GM23248 (cell line): Measurements from ENCODE around the gene SH3BGRL. TPM values are rescaled to one million over a fixed set of nuclear protein-coding genes. Genes with fewer than 3 reads are reported as not detected.
A peak's percentile ranks its signal among the peaks of the same experiment; 100 is the strongest.

ENCODE experiments used
- DNase-seq: peaks from one replicate; pipeline ENCODE4 v3.0.0-alpha.2; 2015
- H2AFZ ChIP-seq: fragments of 200-600 bp; sonication (generic); 2 replicates; pipeline ENCODE4 v1.6.1; 2016; ENCODE audit warnings: antibody characterized with exemption
- H3F3A ChIP-seq: fragments of 200-600 bp; sonication (generic); 2 replicates; pipeline ENCODE4 v1.6.1; 2016; ENCODE audit warnings: mild to moderate bottlenecking, antibody characterized with exemption, mixed run types; ENCODE audit not compliant: insufficient read depth
- H3K27ac ChIP-seq: fragments of 200-600 bp; sonication (generic); 2 replicates; pipeline ENCODE4 v1.5.1; 2016; ENCODE audit warnings: mild to moderate bottlenecking
- H3K27me3 ChIP-seq: fragments of 200-600 bp; sonication (generic); replicated peaks from 2 replicates; pipeline ENCODE4 v1.6.1; 2016; ENCODE audit warnings: mild to moderate bottlenecking; ENCODE audit not compliant: insufficient read depth
- H3K36me3 ChIP-seq: fragments of 200-600 bp; sonication (generic); 2 replicates; pipeline ENCODE4 v1.6.1; 2016; ENCODE audit warnings: low read depth, mild to moderate bottlenecking
- H3K4me1 ChIP-seq: fragments of 200-600 bp; sonication (generic); 2 replicates; pipeline ENCODE4 v1.6.1; 2016; ENCODE audit warnings: mild to moderate bottlenecking; ENCODE audit not compliant: insufficient read depth
- H3K4me2 ChIP-seq: fragments of 200-600 bp; sonication (generic); one replicate; pipeline ENCODE4 v1.6.1; 2016; ENCODE audit warnings: mild to moderate bottlenecking; ENCODE audit not compliant: unreplicated experiment
- H3K4me3 ChIP-seq: fragments of 200-600 bp; sonication (generic); 2 replicates; pipeline ENCODE4 v1.5.1; 2016; ENCODE audit warnings: mild to moderate bottlenecking
- H3K79me2 ChIP-seq: fragments of 200-600 bp; sonication (generic); 2 replicates; pipeline ENCODE4 v1.6.1; 2016; ENCODE audit warnings: mild to moderate bottlenecking; ENCODE audit not compliant: insufficient read depth
- H3K9ac ChIP-seq: fragments of 200-600 bp; sonication (generic); 2 replicates; pipeline ENCODE4 v1.6.1; 2016; ENCODE audit warnings: mild to moderate bottlenecking
- H3K9me2 ChIP-seq: fragments of 200-600 bp; sonication (generic); 2 replicates; pipeline ENCODE4 v1.6.1; 2016; ENCODE audit warnings: mixed run types, mild to moderate bottlenecking, moderate library complexity; ENCODE audit not compliant: insufficient read depth
- H3K9me3 ChIP-seq: fragments of 200-600 bp; sonication (generic); one replicate; pipeline ENCODE4 v1.6.1; 2017; ENCODE audit warnings: low read depth
- H4K20me1 ChIP-seq: fragments of 200-600 bp; sonication (generic); 2 replicates; pipeline ENCODE4 v1.6.0; 2016; ENCODE audit not compliant: insufficient read depth
- EZH2 ChIP-seq: fragments of 200-600 bp; sonication (generic); IDR thresholded peaks from 2 replicates; pipeline ENCODE4 v1.6.1; 2018; ENCODE audit warnings: antibody characterized with exemption, mild to moderate bottlenecking; ENCODE audit not compliant: insufficient read depth, poor library complexity, severe bottlenecking
- EZH2phosphoT487 ChIP-seq: fragments of 200-600 bp; sonication (generic); IDR thresholded peaks from 2 replicates; pipeline ENCODE4 v1.6.1; 2018; ENCODE audit warnings: antibody characterized with exemption, moderate library complexity, mild to moderate bottlenecking, low read depth; ENCODE audit not compliant: insufficient read depth
- WGBS, 2 experiments: methylation state at CpG; one replicate each; pipeline ENCODE4 v1.1.6; 2015 to 2017; ENCODE audit warnings: low lambda C conversion rate in 2 of 2, low coverage in 1 of 2; ENCODE audit errors: missing lambda C conversion rate in 2 of 2; 5-methylcytosine and 5-hydroxymethylcytosine counted together
- in situ Hi-C: fragments of 300-500 bp; cut with MboI; formaldehyde crosslinking; loops from 2 replicates; pipeline ENCODE4 v1.15.0; 2020
- polyA plus RNA-seq: library from polyadenylated mRNA; unstranded; fragments of >200 nt; fragmentation: Nextera tagmentation; extraction: Ambion mirVana; gene quantifications from 2 replicates; pipeline ENCODE4 v1.2.1, GENCODE V29; 2016
- total RNA-seq: library from RNA; depleted of rRNA; stranded (reverse); fragments of >200 nt; shearing (Covaris generic); gene quantifications from 2 replicates; pipeline ENCODE4 v1.2.3, GENCODE V29; 2014

The SH3BGRL gene
- total and polyA plus RNA-seq, 2 experiments from 2014 or later: 149 to 172 TPM

DNA sequence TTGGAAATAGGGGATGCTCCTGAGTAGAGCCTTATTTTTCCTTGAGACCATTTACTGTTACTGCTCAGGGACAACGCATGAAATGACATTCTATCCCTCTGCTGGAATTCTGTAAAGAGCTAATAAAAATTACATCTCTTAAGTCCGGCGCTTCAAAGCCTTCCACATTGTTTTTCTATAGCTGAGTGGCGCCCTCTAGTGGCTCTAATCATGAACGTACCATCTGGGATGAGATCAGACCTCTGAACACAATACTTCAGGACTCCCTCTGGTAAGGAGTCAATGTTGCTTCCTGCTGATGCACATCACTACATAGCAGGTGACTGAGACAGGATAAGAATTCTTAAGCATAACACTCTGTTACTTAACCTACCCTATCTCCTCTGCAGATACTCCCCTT, 6.2 kb upstream of the SH3BGRL start:
- in situ Hi-C loops: no loop called here
- Histone ChIP-seq H3K4me1 (0 out of 2 replicates have a peak, but pooled peaks cover under 1% of the 10 kb centered on the region), H3K9me3 (no peaks in the 10 kb centered on the region), H3F3A (peaks cover under 1% of the 10 kb centered on the region; the same call in 1 of the 2 replicates), H4K20me1 (no peaks in the 10 kb centered on the region), H3K4me3 (no peak overlapping the region), H3K27ac (no peak overlapping the region), H3K4me2 (peak overlapping the region; percentile 53), H2AFZ (0 out of 2 replicates have a peak overlapping the region, but pooled peaks have one; percentile 62), H3K36me3 (no peaks in the 10 kb centered on the region), H3K27me3 (no peaks in the 10 kb centered on the region), H3K9ac (no peak overlapping the region), H3K9me2 (no peaks in the 10 kb centered on the region), H3K79me2 (0 out of 2 replicates have a peak, but pooled peaks cover 5% of the 10 kb centered on the region)
- DNase-seq: peak; percentile 65
- TF ChIP-seq EZH2phosphoT487: no peak
- TF ChIP-seq EZH2: no peak
- 0 to 2% methylated on average over 5 of the region's 5 CpGs for WGBS, 2 experiments

DNA sequence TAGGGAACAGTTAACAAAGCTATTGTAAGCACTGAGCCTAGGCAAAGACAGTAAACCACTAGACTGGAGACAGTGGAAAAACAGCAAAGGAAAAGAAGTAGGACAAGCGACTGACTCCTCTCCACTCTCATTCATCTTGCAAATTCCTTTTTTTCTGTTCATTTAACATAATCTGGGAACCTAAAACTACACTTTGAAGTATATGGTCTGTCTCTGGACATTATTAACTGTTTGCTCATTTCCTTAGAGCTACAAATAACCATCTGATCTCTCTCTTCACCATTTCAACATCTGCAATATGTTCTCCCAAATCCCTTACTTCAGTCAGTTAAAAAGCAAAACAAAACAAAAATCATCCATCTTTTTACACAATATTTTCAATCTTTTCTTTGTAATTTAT, 831 bp upstream of the SH3BGRL start:
- TF ChIP-seq EZH2phosphoT487 (no peak), EZH2 (no peak)
- no peaks in the 10 kb centered on the region for H3K9me3 ChIP-seq
- no peaks in the 10 kb centered on the region for H3K9me2 ChIP-seq
- peak overlapping the region; percentile 96 for H3K27ac ChIP-seq
- no peaks in the 10 kb centered on the region for H3K36me3 ChIP-seq
- peak overlapping the region; percentile 95 for H3K4me2 ChIP-seq
- DNase-seq: peak; percentile 11
- peaks cover 14% of the 10 kb centered on the region; the same call in 1 of the 2 replicates for H3K4me1 ChIP-seq
- H3K4me3 ChIP-seq: peak overlapping the region; percentile 93
- 0 to 5% methylated on average over 1 of the region's 1 CpG for WGBS, 2 experiments
- H2AFZ ChIP-seq: peak overlapping the region; percentile 98
- H3K79me2 ChIP-seq: peaks cover 45% of the 10 kb centered on the region
- H4K20me1 ChIP-seq: no peaks in the 10 kb centered on the region
- peaks cover 11% of the 10 kb centered on the region; the same call in 1 of the 2 replicates for H3F3A ChIP-seq
- in situ Hi-C loops: no loop called here
- no peaks in the 10 kb centered on the region for H3K27me3 ChIP-seq
- H3K9ac ChIP-seq: peak overlapping the region; percentile 97

DNA sequence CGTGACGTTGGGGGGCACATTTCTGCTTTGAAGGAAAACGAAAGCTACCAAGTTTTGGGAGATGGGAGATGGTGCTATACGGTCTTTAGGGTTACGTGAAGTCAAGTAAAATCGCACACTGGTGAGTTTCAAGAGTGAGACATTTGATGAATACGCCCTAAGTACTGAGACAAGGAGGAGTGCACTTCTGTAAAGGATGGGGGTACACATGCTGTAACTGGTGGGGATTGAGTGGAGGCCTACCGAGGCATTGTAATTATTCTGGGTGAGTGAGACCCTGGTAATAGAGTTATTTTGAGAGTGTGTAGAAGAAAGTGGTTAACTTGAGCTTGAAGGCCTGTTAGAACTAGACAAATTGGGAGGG, 536 bp downstream of the SH3BGRL start:
- in situ Hi-C loops: no loop called here
- no peaks in the 10 kb centered on the region for H4K20me1 ChIP-seq
- no peak for TF ChIP-seq EZH2
- TF ChIP-seq EZH2phosphoT487: no peak
- peak overlapping the region; percentile 97 for H3K9ac ChIP-seq
- H3K4me2 ChIP-seq: peak overlapping the region; percentile 95
- H3K9me3 ChIP-seq: no peaks in the 10 kb centered on the region
- peak; percentile 35 for DNase-seq
- peak overlapping the region; percentile 96 for H3K27ac ChIP-seq
- WGBS, 2 experiments: 1 to 5% methylated on average over 8 of the region's 8 CpGs
- peaks cover 58% of the 10 kb centered on the region for H3K79me2 ChIP-seq
- peaks cover 14% of the 10 kb centered on the region; the same call in 1 of the 2 replicates for H3K4me1 ChIP-seq
- peaks cover 11% of the 10 kb centered on the region; the same call in 1 of the 2 replicates for H3F3A ChIP-seq
- H3K4me3 ChIP-seq: peak overlapping the region; percentile 93
- H2AFZ ChIP-seq: peak overlapping the region; percentile 98
- no peaks in the 10 kb centered on the region for H3K36me3 ChIP-seq
- H3K9me2 ChIP-seq: no peaks in the 10 kb centered on the region
- no peaks in the 10 kb centered on the region for H3K27me3 ChIP-seq

DNA sequence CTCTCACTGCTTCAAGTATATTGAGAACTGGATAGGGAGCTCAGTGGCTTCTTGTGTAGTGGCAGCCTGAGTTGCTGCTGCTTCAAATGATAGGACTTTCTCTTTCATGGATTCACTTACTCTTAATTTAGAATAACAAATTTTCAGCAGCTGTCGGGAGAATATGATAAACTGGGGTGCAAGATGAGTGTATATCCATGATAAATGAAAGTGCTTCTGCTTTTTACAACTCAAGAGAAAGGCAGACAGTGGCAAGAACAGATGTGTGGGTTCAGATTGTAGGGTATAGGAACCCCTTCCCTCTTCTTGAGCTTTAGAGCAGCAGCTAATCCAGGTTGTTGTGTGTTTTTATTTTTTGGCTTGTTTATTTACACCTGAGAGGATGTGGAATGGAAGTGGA, 1.0 kb downstream of the SH3BGRL start:
- Histone ChIP-seq H3K27me3 (no peaks in the 10 kb centered on the region), H3K9ac (peak overlapping the region; percentile 97), H2AFZ (peak overlapping the region; percentile 98), H3K4me2 (peak overlapping the region; percentile 95), H3K4me3 (peak overlapping the region; percentile 93), H3K9me3 (no peaks in the 10 kb centered on the region), H4K20me1 (no peaks in the 10 kb centered on the region), H3K36me3 (no peaks in the 10 kb centered on the region), H3F3A (peaks cover 11% of the 10 kb centered on the region; the same call in 1 of the 2 replicates), H3K79me2 (peaks cover 63% of the 10 kb centered on the region), H3K27ac (peak overlapping the region; percentile 96), H3K4me1 (peaks cover 14% of the 10 kb centered on the region; the same call in 1 of the 2 replicates), H3K9me2 (no peaks in the 10 kb centered on the region)
- TF ChIP-seq EZH2phosphoT487 (no peak), EZH2 (no peak)
- in situ Hi-C loops: no loop called here
- no peak for DNase-seq
- 0 to 4% methylated on average over 1 of the region's 1 CpG for WGBS, 2 experiments

DNA sequence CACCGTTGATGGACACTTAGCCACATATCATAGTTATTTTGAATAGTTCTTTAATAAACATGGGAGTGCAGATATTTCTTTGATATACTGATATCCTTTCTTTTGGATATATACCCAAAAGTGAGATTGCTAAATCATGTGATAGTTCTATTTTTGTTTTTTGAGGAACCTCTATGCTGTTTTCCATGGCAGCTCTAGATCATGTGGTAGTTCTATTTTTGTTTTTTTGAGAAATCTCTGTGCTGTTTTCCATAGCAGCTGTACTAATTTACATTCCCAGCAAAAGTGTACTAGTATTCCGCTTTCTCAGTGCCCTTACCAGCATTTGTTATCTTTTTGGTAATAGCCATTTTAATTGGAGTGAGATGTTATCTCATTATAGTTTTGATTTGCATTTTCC, 3.6 kb downstream of the SH3BGRL start:
- Histone ChIP-seq H3K9me2 (no peaks in the 10 kb centered on the region), H3F3A (peaks cover 11% of the 10 kb centered on the region; the same call in 1 of the 2 replicates), H4K20me1 (no peaks in the 10 kb centered on the region), H3K27ac (no peak overlapping the region), H3K27me3 (no peaks in the 10 kb centered on the region), H3K79me2 (peaks cover 82% of the 10 kb centered on the region), H2AFZ (no peak overlapping the region), H3K9ac (no peak overlapping the region), H3K9me3 (no peaks in the 10 kb centered on the region), H3K36me3 (no peaks in the 10 kb centered on the region), H3K4me1 (peaks cover 14% of the 10 kb centered on the region; the same call in 1 of the 2 replicates), H3K4me3 (no peak overlapping the region), H3K4me2 (no peak overlapping the region)
- TF ChIP-seq EZH2phosphoT487: no peak
- TF ChIP-seq EZH2: no peak
- WGBS, 2 experiments: 96% methylated on average over 2 of the region's 2 CpGs
- no peak for DNase-seq
- in situ Hi-C loops: no loop called here
